ENCODE data around the gene LHX8.

Gene LHX8

GRCh38 chr1:75208862-75209261, 74.7 kb downstream of the LHX8 start:
- no peak for DNase-seq
